GM23338 (cell line): ENCODE measurements around the gene GPR183. TPM values are rescaled to one million over a fixed set of nuclear protein-coding genes. Genes with fewer than 3 reads are reported as not detected.
A peak's percentile ranks its signal among the peaks of the same experiment; 100 is the strongest.

Source experiments
- ATAC-seq: fragments of 200-7000 bp; cut with Tn5 transposase; 3 replicates; pipeline ENCODE4 v1.9.1; 2020
- DNase-seq: peaks from one replicate; pipeline ENCODE4 v3.0.0-alpha.2; 2015; ENCODE audit warnings: low spot score
- H2AFZ ChIP-seq: fragments of 200-600 bp; sonication (generic); 2 replicates; pipeline ENCODE4 v1.8.0; 2016; ENCODE audit warnings: antibody characterized with exemption, mild to moderate bottlenecking, moderate library complexity
- H3F3A ChIP-seq: fragments of 200-600 bp; sonication (generic); replicated peaks from 2 replicates; pipeline ENCODE4 v1.8.0; 2017; ENCODE audit warnings: antibody characterized with exemption, mixed run types, low read depth
- H3K27ac ChIP-seq: fragments of 200-600 bp; sonication (generic); 2 replicates; pipeline ENCODE4 v1.6.1; 2016; ENCODE audit warnings: low read depth
- H3K27me3 ChIP-seq: fragments of 200-600 bp; sonication (generic); 2 replicates; pipeline ENCODE4 v1.8.0; 2016; ENCODE audit warnings: mild to moderate bottlenecking, mixed run types, moderate library complexity; ENCODE audit not compliant: insufficient read depth
- H3K36me3 ChIP-seq: fragments of 200-600 bp; sonication (generic); 2 replicates; pipeline ENCODE4 v1.8.0; 2016; ENCODE audit warnings: mild to moderate bottlenecking; ENCODE audit not compliant: insufficient read depth
- H3K4me1 ChIP-seq: fragments of 200-600 bp; sonication (generic); 2 replicates; pipeline ENCODE4 v1.8.0; 2016; ENCODE audit warnings: mild to moderate bottlenecking, moderate library complexity; ENCODE audit not compliant: insufficient read depth
- H3K4me2 ChIP-seq: fragments of 200-600 bp; sonication (generic); 2 replicates; pipeline ENCODE4 v1.7.1; 2017; ENCODE audit warnings: mixed run types
- H3K4me3 ChIP-seq: fragments of 200-600 bp; sonication (generic); 2 replicates; pipeline ENCODE4 v1.6.1; 2016; ENCODE audit warnings: mixed run types
- H3K79me2 ChIP-seq: fragments of 200-600 bp; sonication (generic); replicated peaks from 2 replicates; pipeline ENCODE4 v1.8.0; 2017; ENCODE audit warnings: mild to moderate bottlenecking; ENCODE audit not compliant: insufficient read depth
- H3K9me2 ChIP-seq: fragments of 200-600 bp; sonication (generic); 2 replicates; pipeline ENCODE4 v1.8.0; 2017; ENCODE audit not compliant: insufficient read depth
- H4K20me1 ChIP-seq: fragments of 200-600 bp; sonication (generic); replicated peaks from 2 replicates; pipeline ENCODE4 v1.8.0; 2017; ENCODE audit warnings: mild to moderate bottlenecking; ENCODE audit not compliant: insufficient read depth
- H3K27ac Mint-ChIP-seq: 2 replicates; pipeline ENCODE4 v1.8.0; 2020; ENCODE audit warnings: inconsistent platforms, mild to moderate bottlenecking, moderate library complexity, mixed read lengths
- H3K27me3 Mint-ChIP-seq: 3 replicates; pipeline ENCODE4 v1.8.0; 2022; ENCODE audit warnings: low read depth, mild to moderate bottlenecking, moderate library complexity, mixed read lengths, inconsistent platforms; ENCODE audit not compliant: insufficient read depth, poor library complexity
- H3K36me3 Mint-ChIP-seq: 3 replicates; pipeline ENCODE4 v1.8.0; 2021; ENCODE audit warnings: low read depth, mild to moderate bottlenecking, inconsistent platforms, moderate library complexity, mixed read lengths
- H3K4me1 Mint-ChIP-seq: 3 replicates; pipeline ENCODE4 v1.8.0; 2020; ENCODE audit warnings: mild to moderate bottlenecking, inconsistent platforms, mixed read lengths
- H3K4me3 Mint-ChIP-seq: 3 replicates; pipeline ENCODE4 v1.8.0; 2021; ENCODE audit warnings: moderate library complexity, mild to moderate bottlenecking, inconsistent platforms, mixed read lengths
- H3K9me3 Mint-ChIP-seq: 3 replicates; pipeline ENCODE4 v1.8.0; 2020; ENCODE audit warnings: moderate library complexity, mild to moderate bottlenecking, inconsistent platforms, mixed read lengths
- CREB1 ChIP-seq: fragments of 250-450 bp; sonication (Bioruptor Pico); IDR thresholded peaks from 2 replicates; pipeline ENCODE4 v1.5.0; 2020; ENCODE audit warnings: low read depth, mild to moderate bottlenecking, moderate library complexity
- EZH2 ChIP-seq: fragments of 200-600 bp; sonication (generic); IDR thresholded peaks from one replicate; pipeline ENCODE4 v1.8.0; 2017; ENCODE audit warnings: antibody characterized with exemption, mild to moderate bottlenecking, low read depth; ENCODE audit not compliant: unreplicated experiment
- EZH2phosphoT487 ChIP-seq: fragments of 200-600 bp; sonication (generic); IDR thresholded peaks from one replicate; pipeline ENCODE4 v1.8.1; 2018; ENCODE audit warnings: antibody characterized with exemption; ENCODE audit not compliant: unreplicated experiment
- JUNB ChIP-seq: IDR thresholded peaks from one replicate; pipeline ENCODE4 v1.6.1; 2016; ENCODE audit warnings: antibody characterized with exemption; ENCODE audit not compliant: unreplicated experiment
- NANOG ChIP-seq: IDR thresholded peaks from 2 replicates; pipeline ENCODE4 v1.6.1; 2016; ENCODE audit warnings: antibody characterized with exemption, borderline replicate concordance
- POLR2AphosphoS5 ChIP-seq: IDR thresholded peaks from 2 replicates; pipeline ENCODE4 v1.6.1; 2016; ENCODE audit warnings: antibody characterized with exemption, low read depth
- STAT1 ChIP-seq: IDR thresholded peaks from one replicate; pipeline ENCODE4 v1.6.1; 2016; ENCODE audit warnings: antibody characterized with exemption; ENCODE audit not compliant: unreplicated experiment
- ZNF331 ChIP-seq: fragments of 250-450 bp; sonication (Bioruptor Pico); IDR thresholded peaks from 2 replicates; pipeline ENCODE4 v1.5.0; 2020; ENCODE audit warnings: low read depth, mild to moderate bottlenecking, moderate library complexity
- polyA plus RNA-seq: library from polyadenylated mRNA; unstranded; fragments of >200 nt; fragmentation: Nextera tagmentation; extraction: Ambion mirVana; gene quantifications from 2 replicates; pipeline ENCODE4 v1.2.1, GENCODE V29; 2016
- total RNA-seq: library from RNA; depleted of rRNA; stranded (reverse); fragments of >200 nt; shearing (Covaris generic); gene quantifications from 2 replicates; pipeline ENCODE4 v1.2.3, GENCODE V29; 2014
- TF ChIP-seq, protein P1 (sequence below): IDR thresholded peaks from one replicate; pipeline ENCODE4 v1.6.1; 2018; ENCODE audit warnings: antibody characterized with exemption; ENCODE audit not compliant: unreplicated experiment
- TF ChIP-seq, protein P2 (sequence below), 2 experiments: fragments of 200-600 bp in 1 of 2; sonication (generic) in 1 of 2; conservative IDR thresholded peaks; 2 replicates each; pipeline versions ENCODE4 v1.5.1 to v1.6.1; 2016 to 2017; ENCODE audit warnings: antibody characterized with exemption in 2 of 2, low read depth in 2 of 2, mild to moderate bottlenecking in 2 of 2, moderate library complexity in 1 of 2
- TF ChIP-seq, protein P3 (sequence below): IDR thresholded peaks from 2 replicates; pipeline ENCODE4 v1.6.1; 2016; ENCODE audit warnings: antibody characterized with exemption
- TF ChIP-seq, protein P4 (sequence below): fragments of 250-450 bp; sonication (Bioruptor Pico); IDR thresholded peaks from 2 replicates; pipeline ENCODE4 v1.5.0; 2020; ENCODE audit warnings: mild to moderate bottlenecking, moderate library complexity

GPR183 gene
- total and polyA plus RNA-seq, 2 experiments from 2014 or later: 0.78 TPM; not detected in 1

DNA sequence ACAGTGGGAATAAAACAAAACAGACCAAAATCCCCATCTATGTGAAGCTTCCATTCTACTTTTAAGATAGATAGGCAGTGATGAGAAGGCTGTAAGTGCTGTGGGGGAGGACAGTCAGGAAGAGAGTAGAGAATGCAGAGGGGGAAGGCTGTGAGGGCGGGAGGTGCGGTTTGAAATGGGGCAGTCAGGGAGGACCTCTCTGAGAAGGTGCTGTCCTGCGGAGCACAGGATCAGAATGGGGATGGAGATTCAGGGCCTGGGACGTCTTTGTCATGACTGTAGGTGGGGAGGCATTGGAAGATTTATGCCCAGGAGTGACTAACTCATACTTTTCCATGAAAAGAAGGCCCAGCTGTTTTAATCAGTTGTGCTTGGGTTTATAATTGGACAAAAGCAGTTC, 3.9 kb upstream of the GPR183 start (continued):
- no peak for TF ChIP-seq EZH2phosphoT487

DNA sequence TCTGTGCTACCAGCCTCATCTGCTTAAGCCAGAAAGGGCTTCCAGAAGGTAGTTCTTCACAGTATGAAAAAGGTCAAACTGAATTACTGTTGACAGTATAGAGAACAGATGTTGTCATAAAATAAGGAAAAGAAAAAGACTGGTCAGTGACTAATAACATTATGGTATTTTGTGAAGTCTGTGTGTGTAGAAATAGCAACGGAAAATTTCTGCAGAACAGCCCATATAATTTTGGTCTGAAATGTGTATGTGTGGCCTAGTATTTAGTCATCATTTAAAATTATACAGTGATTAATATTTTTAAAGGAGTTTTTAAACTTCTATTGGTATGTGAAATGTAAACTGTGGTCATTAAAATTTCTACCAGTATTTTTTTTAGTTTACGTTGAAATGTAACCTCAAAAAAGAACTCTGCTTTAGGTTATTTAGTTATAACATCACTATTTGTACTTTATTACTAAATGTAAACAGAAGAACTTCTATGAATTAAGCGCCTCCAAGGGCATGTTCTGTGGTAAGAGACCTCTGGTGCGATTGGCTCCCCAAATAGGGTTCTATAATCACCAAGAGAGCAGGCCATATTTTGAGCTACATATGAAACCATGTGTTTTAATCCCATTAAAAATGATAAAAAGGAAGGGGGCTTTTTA, 3.3 kb upstream of the GPR183 start:
- no peaks in the 10 kb centered on the region for H3K27me3 ChIP-seq
- H3F3A ChIP-seq: no peaks in the 10 kb centered on the region
- no peak overlapping the region for H3K4me3 Mint-ChIP-seq
- H3K36me3 ChIP-seq: no peaks in the 10 kb centered on the region
- H3K4me1 Mint-ChIP-seq: peaks cover 40% of the 10 kb centered on the region
- ATAC-seq (no peak), DNase-seq (no peak)
- H3K9me3 Mint-ChIP-seq: no peaks in the 10 kb centered on the region
- H2AFZ ChIP-seq: no peak overlapping the region
- peaks cover 2% of the 10 kb centered on the region for H3K27me3 Mint-ChIP-seq
- peaks cover 9% of the 10 kb centered on the region for H3K4me1 ChIP-seq
- 0 out of 2 replicates have a peak overlapping the region, but pooled peaks have one; percentile 13 for H3K27ac ChIP-seq
- TF ChIP-seq ZNF331 (CRISPR knock-in tag) (no peak), EZH2phosphoT487 (no peak), CREB1 (no peak), POLR2AphosphoS5 (no peak), NANOG (no peak), STAT1 (no peak), JUNB (no peak), EZH2 (no peak)
- TF ChIP-seq, protein P1, sequence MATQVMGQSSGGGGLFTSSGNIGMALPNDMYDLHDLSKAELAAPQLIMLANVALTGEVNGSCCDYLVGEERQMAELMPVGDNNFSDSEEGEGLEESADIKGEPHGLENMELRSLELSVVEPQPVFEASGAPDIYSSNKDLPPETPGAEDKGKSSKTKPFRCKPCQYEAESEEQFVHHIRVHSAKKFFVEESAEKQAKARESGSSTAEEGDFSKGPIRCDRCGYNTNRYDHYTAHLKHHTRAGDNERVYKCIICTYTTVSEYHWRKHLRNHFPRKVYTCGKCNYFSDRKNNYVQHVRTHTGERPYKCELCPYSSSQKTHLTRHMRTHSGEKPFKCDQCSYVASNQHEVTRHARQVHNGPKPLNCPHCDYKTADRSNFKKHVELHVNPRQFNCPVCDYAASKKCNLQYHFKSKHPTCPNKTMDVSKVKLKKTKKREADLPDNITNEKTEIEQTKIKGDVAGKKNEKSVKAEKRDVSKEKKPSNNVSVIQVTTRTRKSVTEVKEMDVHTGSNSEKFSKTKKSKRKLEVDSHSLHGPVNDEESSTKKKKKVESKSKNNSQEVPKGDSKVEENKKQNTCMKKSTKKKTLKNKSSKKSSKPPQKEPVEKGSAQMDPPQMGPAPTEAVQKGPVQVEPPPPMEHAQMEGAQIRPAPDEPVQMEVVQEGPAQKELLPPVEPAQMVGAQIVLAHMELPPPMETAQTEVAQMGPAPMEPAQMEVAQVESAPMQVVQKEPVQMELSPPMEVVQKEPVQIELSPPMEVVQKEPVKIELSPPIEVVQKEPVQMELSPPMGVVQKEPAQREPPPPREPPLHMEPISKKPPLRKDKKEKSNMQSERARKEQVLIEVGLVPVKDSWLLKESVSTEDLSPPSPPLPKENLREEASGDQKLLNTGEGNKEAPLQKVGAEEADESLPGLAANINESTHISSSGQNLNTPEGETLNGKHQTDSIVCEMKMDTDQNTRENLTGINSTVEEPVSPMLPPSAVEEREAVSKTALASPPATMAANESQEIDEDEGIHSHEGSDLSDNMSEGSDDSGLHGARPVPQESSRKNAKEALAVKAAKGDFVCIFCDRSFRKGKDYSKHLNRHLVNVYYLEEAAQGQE: no peak
- TF ChIP-seq, protein P2, sequence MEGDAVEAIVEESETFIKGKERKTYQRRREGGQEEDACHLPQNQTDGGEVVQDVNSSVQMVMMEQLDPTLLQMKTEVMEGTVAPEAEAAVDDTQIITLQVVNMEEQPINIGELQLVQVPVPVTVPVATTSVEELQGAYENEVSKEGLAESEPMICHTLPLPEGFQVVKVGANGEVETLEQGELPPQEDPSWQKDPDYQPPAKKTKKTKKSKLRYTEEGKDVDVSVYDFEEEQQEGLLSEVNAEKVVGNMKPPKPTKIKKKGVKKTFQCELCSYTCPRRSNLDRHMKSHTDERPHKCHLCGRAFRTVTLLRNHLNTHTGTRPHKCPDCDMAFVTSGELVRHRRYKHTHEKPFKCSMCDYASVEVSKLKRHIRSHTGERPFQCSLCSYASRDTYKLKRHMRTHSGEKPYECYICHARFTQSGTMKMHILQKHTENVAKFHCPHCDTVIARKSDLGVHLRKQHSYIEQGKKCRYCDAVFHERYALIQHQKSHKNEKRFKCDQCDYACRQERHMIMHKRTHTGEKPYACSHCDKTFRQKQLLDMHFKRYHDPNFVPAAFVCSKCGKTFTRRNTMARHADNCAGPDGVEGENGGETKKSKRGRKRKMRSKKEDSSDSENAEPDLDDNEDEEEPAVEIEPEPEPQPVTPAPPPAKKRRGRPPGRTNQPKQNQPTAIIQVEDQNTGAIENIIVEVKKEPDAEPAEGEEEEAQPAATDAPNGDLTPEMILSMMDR (conservative IDR thresholded peaks at IDR 0.05; ENCODE audit: low read depth in 2 of 2): no peak
- TF ChIP-seq, protein P3, sequence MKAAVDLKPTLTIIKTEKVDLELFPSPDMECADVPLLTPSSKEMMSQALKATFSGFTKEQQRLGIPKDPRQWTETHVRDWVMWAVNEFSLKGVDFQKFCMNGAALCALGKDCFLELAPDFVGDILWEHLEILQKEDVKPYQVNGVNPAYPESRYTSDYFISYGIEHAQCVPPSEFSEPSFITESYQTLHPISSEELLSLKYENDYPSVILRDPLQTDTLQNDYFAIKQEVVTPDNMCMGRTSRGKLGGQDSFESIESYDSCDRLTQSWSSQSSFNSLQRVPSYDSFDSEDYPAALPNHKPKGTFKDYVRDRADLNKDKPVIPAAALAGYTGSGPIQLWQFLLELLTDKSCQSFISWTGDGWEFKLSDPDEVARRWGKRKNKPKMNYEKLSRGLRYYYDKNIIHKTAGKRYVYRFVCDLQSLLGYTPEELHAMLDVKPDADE: no peak
- TF ChIP-seq, protein P4, sequence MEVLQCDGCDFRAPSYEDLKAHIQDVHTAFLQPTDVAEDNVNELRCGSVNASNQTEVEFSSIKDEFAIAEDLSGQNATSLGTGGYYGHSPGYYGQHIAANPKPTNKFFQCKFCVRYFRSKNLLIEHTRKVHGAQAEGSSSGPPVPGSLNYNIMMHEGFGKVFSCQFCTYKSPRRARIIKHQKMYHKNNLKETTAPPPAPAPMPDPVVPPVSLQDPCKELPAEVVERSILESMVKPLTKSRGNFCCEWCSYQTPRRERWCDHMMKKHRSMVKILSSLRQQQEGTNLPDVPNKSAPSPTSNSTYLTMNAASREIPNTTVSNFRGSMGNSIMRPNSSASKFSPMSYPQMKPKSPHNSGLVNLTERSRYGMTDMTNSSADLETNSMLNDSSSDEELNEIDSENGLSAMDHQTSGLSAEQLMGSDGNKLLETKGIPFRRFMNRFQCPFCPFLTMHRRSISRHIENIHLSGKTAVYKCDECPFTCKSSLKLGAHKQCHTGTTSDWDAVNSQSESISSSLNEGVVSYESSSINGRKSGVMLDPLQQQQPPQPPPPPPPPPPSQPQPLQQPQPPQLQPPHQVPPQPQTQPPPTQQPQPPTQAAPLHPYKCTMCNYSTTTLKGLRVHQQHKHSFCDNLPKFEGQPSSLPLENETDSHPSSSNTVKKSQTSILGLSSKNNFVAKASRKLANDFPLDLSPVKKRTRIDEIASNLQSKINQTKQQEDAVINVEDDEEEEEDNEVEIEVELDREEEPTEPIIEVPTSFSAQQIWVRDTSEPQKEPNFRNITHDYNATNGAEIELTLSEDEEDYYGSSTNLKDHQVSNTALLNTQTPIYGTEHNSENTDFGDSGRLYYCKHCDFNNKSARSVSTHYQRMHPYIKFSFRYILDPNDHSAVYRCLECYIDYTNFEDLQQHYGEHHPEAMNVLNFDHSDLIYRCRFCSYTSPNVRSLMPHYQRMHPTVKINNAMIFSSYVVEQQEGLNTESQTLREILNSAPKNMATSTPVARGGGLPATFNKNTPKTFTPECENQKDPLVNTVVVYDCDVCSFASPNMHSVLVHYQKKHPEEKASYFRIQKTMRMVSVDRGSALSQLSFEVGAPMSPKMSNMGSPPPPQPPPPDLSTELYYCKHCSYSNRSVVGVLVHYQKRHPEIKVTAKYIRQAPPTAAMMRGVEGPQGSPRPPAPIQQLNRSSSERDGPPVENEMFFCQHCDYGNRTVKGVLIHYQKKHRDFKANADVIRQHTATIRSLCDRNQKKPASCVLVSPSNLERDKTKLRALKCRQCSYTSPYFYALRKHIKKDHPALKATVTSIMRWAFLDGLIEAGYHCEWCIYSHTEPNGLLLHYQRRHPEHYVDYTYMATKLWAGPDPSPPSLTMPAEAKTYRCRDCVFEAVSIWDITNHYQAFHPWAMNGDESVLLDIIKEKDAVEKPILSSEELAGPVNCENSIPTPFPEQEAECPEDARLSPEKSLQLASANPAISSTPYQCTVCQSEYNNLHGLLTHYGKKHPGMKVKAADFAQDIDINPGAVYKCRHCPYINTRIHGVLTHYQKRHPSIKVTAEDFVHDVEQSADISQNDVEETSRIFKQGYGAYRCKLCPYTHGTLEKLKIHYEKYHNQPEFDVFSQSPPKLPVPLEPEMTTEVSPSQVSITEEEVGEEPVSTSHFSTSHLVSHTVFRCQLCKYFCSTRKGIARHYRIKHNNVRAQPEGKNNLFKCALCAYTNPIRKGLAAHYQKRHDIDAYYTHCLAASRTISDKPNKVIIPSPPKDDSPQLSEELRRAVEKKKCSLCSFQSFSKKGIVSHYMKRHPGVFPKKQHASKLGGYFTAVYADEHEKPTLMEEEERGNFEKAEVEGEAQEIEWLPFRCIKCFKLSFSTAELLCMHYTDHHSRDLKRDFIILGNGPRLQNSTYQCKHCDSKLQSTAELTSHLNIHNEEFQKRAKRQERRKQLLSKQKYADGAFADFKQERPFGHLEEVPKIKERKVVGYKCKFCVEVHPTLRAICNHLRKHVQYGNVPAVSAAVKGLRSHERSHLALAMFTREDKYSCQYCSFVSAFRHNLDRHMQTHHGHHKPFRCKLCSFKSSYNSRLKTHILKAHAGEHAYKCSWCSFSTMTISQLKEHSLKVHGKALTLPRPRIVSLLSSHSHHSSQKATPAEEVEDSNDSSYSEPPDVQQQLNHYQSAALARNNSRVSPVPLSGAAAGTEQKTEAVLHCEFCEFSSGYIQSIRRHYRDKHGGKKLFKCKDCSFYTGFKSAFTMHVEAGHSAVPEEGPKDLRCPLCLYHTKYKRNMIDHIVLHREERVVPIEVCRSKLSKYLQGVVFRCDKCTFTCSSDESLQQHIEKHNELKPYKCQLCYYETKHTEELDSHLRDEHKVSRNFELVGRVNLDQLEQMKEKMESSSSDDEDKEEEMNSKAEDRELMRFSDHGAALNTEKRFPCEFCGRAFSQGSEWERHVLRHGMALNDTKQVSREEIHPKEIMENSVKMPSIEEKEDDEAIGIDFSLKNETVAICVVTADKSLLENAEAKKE (CRISPR knock-in tag): no peak
- H3K27ac Mint-ChIP-seq: peak overlapping the region; percentile 62; the same call in 1 of the 2 replicates
- no peaks in the 10 kb centered on the region for H3K9me2 ChIP-seq
- H3K36me3 Mint-ChIP-seq: peaks cover 8% of the 10 kb centered on the region; the same call in 1 of the 3 replicates
- no peaks in the 10 kb centered on the region; the same call in 1 of the 2 replicates for H3K79me2 ChIP-seq
- H3K4me2 ChIP-seq: no peak overlapping the region
- H3K4me3 ChIP-seq: no peak overlapping the region
- H4K20me1 ChIP-seq: peaks cover 7% of the 10 kb centered on the region
